OCI-LY1 (cell line): ENCODE results near the gene PDZD7.

ENCODE experiments used
- H2AFZ ChIP-seq: fragments of 200-600 bp; sonication (generic), shearing (Covaris generic); 2 replicates; pipeline ENCODE4 v1.6.0; 2014; ENCODE audit warnings: antibody characterized with exemption, mild to moderate bottlenecking, low read length
- H3F3A ChIP-seq: fragments of 200-600 bp; sonication (generic), shearing (Covaris generic); 2 replicates; pipeline ENCODE4 v1.6.0; 2014; ENCODE audit warnings: mild to moderate bottlenecking, antibody characterized with exemption, low read length, moderate library complexity; ENCODE audit not compliant: insufficient read depth
- H3K27ac ChIP-seq: fragments of 200-600 bp; sonication (generic); 2 replicates; pipeline ENCODE4 v1.5.1; 2014; ENCODE audit warnings: low read length, mixed run types, mild to moderate bottlenecking, low read depth; ENCODE audit not compliant: poor library complexity, severe bottlenecking
- H3K27me3 ChIP-seq: fragments of 200-600 bp; sonication (generic); 2 replicates; pipeline ENCODE4 v1.6.0; 2014; ENCODE audit warnings: antibody characterized with exemption, mild to moderate bottlenecking, low read length, moderate library complexity; ENCODE audit not compliant: insufficient read depth
- H3K36me3 ChIP-seq: fragments of 200-600 bp; sonication (generic); 2 replicates; pipeline ENCODE4 v1.6.1; 2014; ENCODE audit warnings: mild to moderate bottlenecking, antibody characterized with exemption, low read length, moderate library complexity, mixed read lengths; ENCODE audit not compliant: insufficient read depth
- H3K4me1 ChIP-seq: fragments of 200-600 bp; sonication (generic); 2 replicates; pipeline ENCODE4 v1.5.1; 2014; ENCODE audit warnings: mild to moderate bottlenecking, low read length, moderate library complexity; ENCODE audit not compliant: insufficient read depth, severe bottlenecking
- H3K4me2 ChIP-seq: fragments of 200-600 bp; sonication (generic), shearing (Covaris generic); 2 replicates; pipeline ENCODE4 v1.6.1; 2014; ENCODE audit warnings: low read length
- H3K4me3 ChIP-seq: fragments of 200-600 bp; sonication (generic); 2 replicates; pipeline ENCODE4 v1.5.1; 2014; ENCODE audit warnings: low read length, low read depth, mild to moderate bottlenecking, mixed read lengths; ENCODE audit not compliant: poor library complexity, severe bottlenecking
- H3K79me2 ChIP-seq: fragments of 200-600 bp; shearing (Covaris generic); 2 replicates; pipeline ENCODE4 v1.6.1; 2016; ENCODE audit warnings: mixed run types, low read length, mixed read lengths; ENCODE audit not compliant: insufficient read depth
- H3K9ac ChIP-seq: fragments of 200-600 bp; sonication (generic), shearing (Covaris generic); 2 replicates; pipeline ENCODE4 v1.6.1; 2014; ENCODE audit warnings: mild to moderate bottlenecking, low read length, mixed read lengths
- H3K9me2 ChIP-seq: fragments of 200-600 bp; sonication (generic), shearing (Covaris generic); 2 replicates; pipeline ENCODE4 v1.6.1; 2014; ENCODE audit warnings: low read depth, mild to moderate bottlenecking, low read length, mixed read lengths
- H3K9me3 ChIP-seq: fragments of 200-600 bp; shearing (Covaris generic); 2 replicates; pipeline ENCODE4 v1.6.1; 2014; ENCODE audit warnings: low read length, mixed read lengths
- H4K20me1 ChIP-seq: fragments of 200-600 bp; sonication (generic), shearing (Covaris generic); 2 replicates; pipeline ENCODE4 v1.6.0; 2016; ENCODE audit warnings: mild to moderate bottlenecking, low read length; ENCODE audit not compliant: insufficient read depth
- CTCF ChIP-seq: fragments of 200-600 bp; sonication (generic), shearing (Covaris generic); IDR thresholded peaks from 2 replicates; pipeline ENCODE4 v1.5.1; 2017; ENCODE audit warnings: mild to moderate bottlenecking, antibody characterized with exemption, low read length, moderate library complexity, mixed read lengths
- EZH2 ChIP-seq: fragments of 200-600 bp; sonication (generic), shearing (Covaris generic); IDR thresholded peaks from 2 replicates; pipeline ENCODE4 v1.8.0; 2017; ENCODE audit warnings: borderline replicate concordance, mixed run types, mild to moderate bottlenecking, antibody characterized with exemption, low read length, moderate library complexity, mixed read lengths

Gene PDZD7

GRCh38 chr10:101054351-101054750 is 23.4 kb upstream of the PDZD7 start:
- H3K4me2 ChIP-seq = no peak overlapping the region

GRCh38 chr10:101053516-101053915 is 22.6 kb upstream of the PDZD7 start:
- Histone ChIP-seq H3K4me1 (peaks cover 6% of the 10 kb centered on the region), H3K27ac (no peak overlapping the region), H3K4me2 (no peak overlapping the region), H3F3A (no peaks in the 10 kb centered on the region), H3K9ac (no peak overlapping the region), H3K36me3 (no peaks in the 10 kb centered on the region; the same call in 1 of the 2 replicates), H4K20me1 (no peaks in the 10 kb centered on the region), H3K9me2 (no peaks in the 10 kb centered on the region), H3K9me3 (no peaks in the 10 kb centered on the region), H3K79me2 (no peaks in the 10 kb centered on the region), H3K4me3 (no peak overlapping the region), H3K27me3 (no peaks in the 10 kb centered on the region), H2AFZ (no peak overlapping the region)
- TF ChIP-seq EZH2 = no peak
- TF ChIP-seq CTCF = no peak

More at GRCh38 chr10:101054351-101054750, 23.4 kb upstream of the PDZD7 start:
- Histone ChIP-seq H3F3A (no peaks in the 10 kb centered on the region), H3K9me2 (no peaks in the 10 kb centered on the region), H2AFZ (no peak overlapping the region), H3K27ac (no peak overlapping the region), H3K79me2 (0 out of 2 replicates have a peak, but pooled peaks cover 3% of the 10 kb centered on the region), H4K20me1 (no peaks in the 10 kb centered on the region), H3K9ac (no peak overlapping the region), H3K4me1 (peaks cover 9% of the 10 kb centered on the region), H3K9me3 (no peaks in the 10 kb centered on the region), H3K4me3 (no peak overlapping the region), H3K36me3 (no peaks in the 10 kb centered on the region; the same call in 1 of the 2 replicates), H3K27me3 (no peaks in the 10 kb centered on the region)
- TF ChIP-seq CTCF = no peak
- no peak for TF ChIP-seq EZH2

- Histone ChIP-seq H3F3A (no peaks in the 10 kb centered on the region), H2AFZ (no peak overlapping the region), H3K9me2 (no peaks in the 10 kb centered on the region), H3K36me3 (no peaks in the 10 kb centered on the region; the same call in 1 of the 2 replicates), H3K27me3 (no peaks in the 10 kb centered on the region), H3K79me2 (no peaks in the 10 kb centered on the region), H3K9me3 (no peaks in the 10 kb centered on the region), H3K4me2 (no peak overlapping the region), H3K9ac (no peak overlapping the region), H4K20me1 (no peaks in the 10 kb centered on the region), H3K27ac (no peak overlapping the region), H3K4me3 (no peak overlapping the region), H3K4me1 (peaks cover 6% of the 10 kb centered on the region)
- no peak for TF ChIP-seq CTCF
- no peak for TF ChIP-seq EZH2
Observed at GRCh38 chr10:101052285-101052684, 21.4 kb upstream of the PDZD7 start.
